Activated naive CD4-positive, alpha-beta T cell treated with anti-CD3 and anti-CD28 coated beads, Interleukin-2, amount 50 U/mL, for 72 hours (primary cell): ENCODE data around the gene SLC6A3. TPM values are rescaled to one million over a fixed set of nuclear protein-coding genes. Genes with fewer than 3 reads are reported as not detected.
"Not testable (repeated sequence)": the region's sequence is repeated elsewhere in the genome, so short reads cannot be mapped to it uniquely, and the experiment has no call there.

Experiments used
- ATAC-seq, 2 donors: fragments of 150-1000 bp; cut with Tn5 transposase; 2 replicates each; pipeline ENCODE4 v1.10.0; 2021; ENCODE audit warnings: mild to moderate bottlenecking in 2 of 2, moderate library complexity in 2 of 2
- DNase-seq, 2 donors: peaks; one replicate each; pipeline ENCODE4 v3.0.0; 2021 to 2022; ENCODE audit warnings: low spot score in 2 of 2
- H3K27ac Mint-ChIP-seq, 2 donors: one replicate each; pipeline ENCODE4 v1.8.0; 2022; ENCODE audit warnings: mild to moderate bottlenecking in 2 of 2, mixed read lengths in 2 of 2
- H3K36me3 Mint-ChIP-seq, 2 donors: one replicate each; pipeline ENCODE4 v1.8.0; 2022; ENCODE audit warnings: mixed read lengths in 2 of 2
- H3K9me3 Mint-ChIP-seq, 2 donors: one replicate each; pipeline ENCODE4 v1.8.0; 2022; ENCODE audit warnings: mixed read lengths in 2 of 2
- total RNA-seq, 2 donors: library from RNA; stranded (reverse); gene quantifications; one replicate each; pipeline ENCODE4 v1.2.3, GENCODE V29; 2022

The SLC6A3 gene
- total RNA-seq, 2 donors from 2014 or later = not detected

DNA sequence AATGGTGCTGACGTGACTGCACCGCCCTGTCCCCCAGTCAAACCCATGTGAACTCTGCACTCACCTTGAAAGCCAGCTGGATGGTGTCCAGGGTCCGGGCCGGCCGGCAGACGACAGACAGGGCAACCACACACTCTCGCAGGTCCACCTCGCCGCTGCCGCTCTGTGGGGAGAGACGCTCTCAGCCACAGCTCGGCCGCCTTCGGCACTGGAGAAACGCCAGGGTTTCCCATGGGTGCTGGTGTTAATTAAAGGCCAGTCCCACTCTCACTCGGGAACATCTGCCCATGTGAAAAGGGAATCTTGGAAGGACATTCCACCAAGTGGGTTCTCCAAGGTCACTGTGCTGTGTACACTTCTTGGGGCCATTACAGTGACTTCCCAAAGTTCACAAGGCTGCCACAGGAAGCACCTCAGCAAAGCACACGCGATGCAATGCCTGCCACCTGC lies 25.5 kb upstream of the SLC6A3 start:
- H3K36me3 Mint-ChIP-seq = peaks cover 4 to 15% of the 10 kb centered on the region in 2 donors
- no peak for DNase-seq
- peak overlapping the region in 1 of 2 donors; percentile 65 for H3K27ac Mint-ChIP-seq
- ATAC-seq = no peak
- H3K9me3 Mint-ChIP-seq = peaks cover 0 to 2% of the 10 kb centered on the region in 2 donors

DNA sequence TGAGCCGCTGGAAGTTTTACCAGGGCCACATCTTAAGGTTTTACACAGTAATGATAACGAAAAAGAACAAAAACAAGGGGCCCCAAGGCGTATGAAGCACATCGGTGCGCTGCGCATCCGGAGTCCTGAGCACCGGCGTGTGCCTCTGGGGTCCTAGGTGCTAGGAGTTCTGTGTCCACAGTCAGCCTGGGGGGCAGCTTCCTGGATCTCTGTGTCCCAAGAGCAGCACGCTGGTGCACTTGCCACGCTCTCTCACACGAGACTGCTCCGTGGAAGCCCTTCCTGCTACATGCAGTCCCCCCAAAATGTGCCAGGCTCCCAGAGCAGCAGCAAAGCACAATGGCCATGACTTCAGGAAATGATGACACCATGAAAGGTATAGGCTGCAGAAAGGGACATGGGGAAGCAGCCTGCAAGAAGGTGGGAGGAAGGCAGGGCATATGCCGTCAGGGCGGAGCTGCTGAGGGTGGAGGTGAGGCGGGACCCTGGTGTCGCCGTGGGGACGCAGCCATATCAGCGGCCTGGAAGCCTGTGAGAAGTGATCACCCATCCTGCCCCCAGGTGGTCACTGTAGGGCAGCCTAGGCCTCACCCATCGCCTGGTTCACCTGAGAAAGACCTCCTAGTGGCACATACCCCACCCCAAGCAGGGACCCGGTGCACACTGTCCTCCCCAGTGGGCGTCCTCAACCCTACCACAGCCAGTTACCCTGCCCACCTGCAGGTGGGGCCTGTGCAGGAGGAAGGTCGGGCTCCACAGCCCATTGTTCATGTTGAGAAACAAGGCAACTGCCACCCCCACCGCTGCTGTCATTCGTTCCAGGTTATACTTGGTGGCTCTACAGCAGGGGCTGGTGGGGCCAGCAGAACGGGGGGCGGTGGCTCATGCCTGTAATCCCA lies 23.6 kb upstream of the SLC6A3 start:
- ATAC-seq (no peak), DNase-seq (peak in 1 of 2 donors; percentile 39)
- H3K27ac Mint-ChIP-seq = peak overlapping the region; percentile 22 to 59
- H3K9me3 Mint-ChIP-seq = peaks cover 4 to 17% of the 10 kb centered on the region in 2 donors
- peaks cover 22 to 32% of the 10 kb centered on the region in 2 donors for H3K36me3 Mint-ChIP-seq

DNA sequence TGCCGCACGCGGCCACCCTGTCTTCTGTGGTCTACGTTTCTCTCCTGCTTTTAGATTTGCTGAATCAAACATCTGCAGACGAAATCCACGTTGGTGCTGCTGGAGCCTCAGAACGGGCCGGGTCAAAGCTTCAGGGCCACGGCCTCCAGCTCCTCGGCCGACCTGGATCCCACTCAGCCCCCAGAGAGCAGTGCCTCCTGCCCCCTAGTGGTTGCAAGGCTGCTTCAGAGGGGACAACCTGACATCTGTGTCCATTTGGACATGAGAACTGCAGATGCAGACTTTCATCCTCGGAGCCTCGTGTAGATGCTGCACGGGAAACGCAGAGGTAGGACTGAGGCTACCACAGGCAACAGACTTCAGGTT lies 23.0 kb upstream of the SLC6A3 start:
- H3K9me3 Mint-ChIP-seq = peaks cover 4 to 17% of the 10 kb centered on the region in 2 donors
- DNase-seq = peak in 1 of 2 donors; percentile 48
- H3K27ac Mint-ChIP-seq = peak overlapping the region; percentile 22 to 59
- ATAC-seq = no peak
- peaks cover 22 to 32% of the 10 kb centered on the region in 2 donors for H3K36me3 Mint-ChIP-seq

DNA sequence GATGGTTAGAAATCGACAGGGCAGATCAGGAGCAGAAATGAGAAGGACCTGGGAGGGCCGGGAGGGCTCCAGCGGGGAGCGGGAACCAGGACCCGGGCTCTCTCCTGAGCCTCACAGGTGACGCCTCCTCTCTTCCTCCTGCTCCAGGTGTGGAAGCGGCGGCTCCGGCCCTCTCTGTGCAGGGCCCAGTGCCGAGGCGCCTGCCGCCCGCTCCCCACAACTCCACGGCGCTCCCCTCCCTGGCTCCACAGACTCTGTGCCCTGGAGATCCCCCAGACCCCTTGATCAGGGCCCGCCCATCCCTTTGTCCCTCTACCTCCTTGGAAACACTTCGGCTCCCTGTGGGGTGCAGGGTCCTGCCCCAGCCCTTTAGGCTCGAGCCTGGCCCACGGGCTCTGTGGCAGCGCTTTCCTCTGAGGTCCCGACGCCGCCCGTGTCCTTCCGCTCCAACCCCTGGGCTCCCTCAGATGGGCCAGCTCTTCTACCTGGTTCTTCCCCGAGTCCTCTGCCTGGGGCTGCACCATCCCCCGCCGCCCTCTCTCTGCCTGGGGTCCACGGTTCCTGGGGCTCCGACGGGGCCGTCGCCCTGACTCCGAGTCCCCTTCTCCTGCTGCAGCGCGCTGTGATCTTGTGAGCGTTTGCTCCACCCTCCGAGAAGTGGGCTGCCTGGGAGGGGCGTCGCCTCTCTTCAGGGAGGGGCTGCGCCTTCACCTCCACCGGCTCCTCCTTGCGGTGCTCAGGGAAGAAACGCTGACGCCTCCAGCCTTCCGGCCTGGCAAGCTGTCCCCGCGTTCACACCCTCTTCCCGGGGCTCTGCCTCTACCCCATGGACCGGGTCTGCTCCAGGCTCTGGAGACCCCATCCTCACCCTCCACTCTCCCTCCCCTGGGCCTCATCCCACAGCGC lies 22.4 kb upstream of the SLC6A3 start:
- ATAC-seq = no peak
- DNase-seq = peak in 1 of 2 donors; percentile 48
- Mint-ChIP-seq H3K36me3 (peaks cover 22 to 32% of the 10 kb centered on the region in 2 donors), H3K9me3 (peaks cover 4 to 17% of the 10 kb centered on the region in 2 donors), H3K27ac (peak overlapping the region in 1 of 2 donors; percentile 59)

DNA sequence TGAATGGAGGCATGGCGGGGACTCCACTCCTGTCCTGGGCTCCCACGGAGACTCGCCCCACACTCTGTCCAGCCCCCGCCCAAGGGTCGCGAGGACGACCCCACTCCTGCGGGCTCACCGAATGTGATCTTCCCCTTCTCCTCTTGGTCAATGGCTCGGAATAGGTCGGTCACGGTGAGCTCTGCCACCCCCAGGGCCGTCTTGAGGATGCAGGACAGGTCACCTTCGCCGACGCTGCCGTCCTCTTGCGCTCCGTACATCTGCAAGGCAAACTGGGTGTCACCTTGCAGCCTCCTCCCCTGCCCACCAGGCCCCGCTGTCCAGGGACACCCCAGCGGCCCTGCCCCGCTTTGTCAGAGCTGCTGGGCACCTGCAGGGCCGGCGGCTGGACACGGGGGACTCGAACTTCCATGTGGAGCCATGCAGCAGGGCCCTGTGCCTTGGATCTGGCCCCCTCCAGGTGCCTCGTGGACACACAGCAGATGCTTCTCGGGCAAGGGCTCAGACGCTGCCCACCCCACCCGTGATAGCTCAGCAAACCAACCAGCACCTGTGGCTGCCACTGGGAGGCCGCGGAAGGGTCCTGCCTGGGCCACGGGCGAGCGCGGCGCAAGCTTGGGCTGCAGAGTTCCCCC lies 21.5 kb upstream of the SLC6A3 start:
- H3K9me3 Mint-ChIP-seq = peaks cover 4 to 17% of the 10 kb centered on the region in 2 donors
- ATAC-seq = no peak
- no peak overlapping the region for H3K27ac Mint-ChIP-seq
- peaks cover 26 to 32% of the 10 kb centered on the region in 2 donors for H3K36me3 Mint-ChIP-seq
- peak in 1 of 2 donors; percentile 50 for DNase-seq

DNA sequence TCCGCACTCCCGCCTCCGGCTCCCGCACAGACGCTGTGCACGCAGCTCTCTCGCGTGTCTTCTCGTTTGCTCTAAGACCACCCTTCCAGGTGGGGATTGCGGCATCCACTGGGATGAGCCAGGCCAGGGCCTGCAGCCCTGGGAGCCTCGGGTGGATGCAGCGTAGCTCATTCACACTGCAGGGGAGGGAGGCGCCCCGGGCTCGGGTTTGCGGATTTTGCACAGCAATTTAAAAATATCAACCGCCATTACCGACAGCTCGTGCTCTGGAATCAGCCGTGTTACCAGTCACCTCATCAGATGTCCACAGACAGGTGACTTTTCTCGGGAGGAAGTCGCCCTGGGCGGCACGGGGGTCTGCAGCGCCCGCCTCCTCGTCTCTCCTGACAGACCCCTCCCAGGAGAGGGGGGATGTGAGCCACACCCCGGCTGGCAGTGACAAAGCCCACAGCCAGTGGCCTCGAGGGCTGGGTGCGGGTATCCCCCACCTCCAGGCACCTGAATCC lies 20.8 kb upstream of the SLC6A3 start:
- ATAC-seq (no peak), DNase-seq (peak in 1 of 2 donors; percentile 48)
- peaks cover 4 to 17% of the 10 kb centered on the region in 2 donors for H3K9me3 Mint-ChIP-seq
- H3K36me3 Mint-ChIP-seq = peaks cover 28 to 34% of the 10 kb centered on the region in 2 donors
- H3K27ac Mint-ChIP-seq = no peak overlapping the region

DNA sequence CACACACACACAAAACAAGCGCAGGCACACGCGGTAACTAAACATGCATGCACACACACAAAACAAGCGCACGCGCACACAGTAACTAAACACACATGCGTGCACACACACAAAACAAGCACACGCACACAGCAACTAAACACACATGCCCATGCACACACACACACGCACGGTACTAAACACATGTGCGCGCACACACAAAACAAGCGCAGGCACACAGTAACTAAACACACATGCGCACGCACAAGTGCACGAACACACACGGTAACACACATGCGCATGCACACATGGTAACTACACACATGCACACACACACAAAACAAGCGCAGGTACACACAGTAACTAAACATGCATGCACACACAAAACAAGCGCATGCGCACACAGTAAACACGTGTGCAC lies 19.9 kb upstream of the SLC6A3 start:
- ATAC-seq = no peak
- H3K9me3 Mint-ChIP-seq = peaks cover 4 to 17% of the 10 kb centered on the region in 2 donors

DNA sequence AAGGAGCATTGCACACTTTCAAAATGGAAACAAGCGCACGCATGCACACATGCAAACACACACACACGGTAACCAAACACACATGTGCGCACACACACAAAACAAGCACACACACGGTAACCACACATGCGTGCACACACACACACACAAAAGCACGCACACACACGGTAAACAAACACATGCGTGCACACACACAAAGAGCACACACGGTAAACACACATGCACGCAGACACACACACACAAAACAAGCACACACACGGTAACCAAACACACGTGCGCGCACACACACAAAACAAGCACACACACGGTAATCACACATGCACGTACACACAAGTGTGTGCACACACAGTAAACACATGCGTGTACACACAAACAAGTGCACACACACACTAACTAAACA lies 19.3 kb upstream of the SLC6A3 start:
- peaks cover 4 to 17% of the 10 kb centered on the region in 2 donors for H3K9me3 Mint-ChIP-seq
- H3K36me3 Mint-ChIP-seq = peaks cover 34 to 41% of the 10 kb centered on the region in 2 donors
- DNase-seq (no peak), ATAC-seq (no peak)
- no peak overlapping the region for H3K27ac Mint-ChIP-seq

More for the DNA sequence above, 19.9 kb upstream of the SLC6A3 start:
- no peak overlapping the region for H3K27ac Mint-ChIP-seq
- peaks cover 34 to 41% of the 10 kb centered on the region in 2 donors for H3K36me3 Mint-ChIP-seq
- DNase-seq = no peak

DNA sequence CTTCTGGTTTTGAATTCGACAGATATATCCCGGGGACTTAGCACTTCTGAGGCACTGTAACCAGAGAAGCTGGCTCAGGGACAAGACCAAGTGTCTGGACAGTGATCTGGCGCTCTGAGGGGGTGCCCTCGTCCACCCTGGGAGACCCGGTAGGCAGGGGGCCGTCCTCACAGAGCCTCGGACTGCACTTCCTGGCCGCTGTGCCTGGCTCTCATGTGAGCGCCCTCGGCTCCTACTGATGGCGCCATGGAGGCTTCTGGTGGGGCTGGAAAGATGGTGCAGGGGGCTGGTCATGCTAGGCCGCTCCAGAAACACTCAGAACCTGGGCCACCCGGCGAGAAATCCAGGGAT lies 18.8 kb upstream of the SLC6A3 start:
- DNase-seq (no peak), ATAC-seq (no peak)
- Mint-ChIP-seq H3K9me3 (peaks cover 4 to 17% of the 10 kb centered on the region in 2 donors), H3K36me3 (peaks cover 34 to 41% of the 10 kb centered on the region in 2 donors), H3K27ac (no peak overlapping the region)

DNA sequence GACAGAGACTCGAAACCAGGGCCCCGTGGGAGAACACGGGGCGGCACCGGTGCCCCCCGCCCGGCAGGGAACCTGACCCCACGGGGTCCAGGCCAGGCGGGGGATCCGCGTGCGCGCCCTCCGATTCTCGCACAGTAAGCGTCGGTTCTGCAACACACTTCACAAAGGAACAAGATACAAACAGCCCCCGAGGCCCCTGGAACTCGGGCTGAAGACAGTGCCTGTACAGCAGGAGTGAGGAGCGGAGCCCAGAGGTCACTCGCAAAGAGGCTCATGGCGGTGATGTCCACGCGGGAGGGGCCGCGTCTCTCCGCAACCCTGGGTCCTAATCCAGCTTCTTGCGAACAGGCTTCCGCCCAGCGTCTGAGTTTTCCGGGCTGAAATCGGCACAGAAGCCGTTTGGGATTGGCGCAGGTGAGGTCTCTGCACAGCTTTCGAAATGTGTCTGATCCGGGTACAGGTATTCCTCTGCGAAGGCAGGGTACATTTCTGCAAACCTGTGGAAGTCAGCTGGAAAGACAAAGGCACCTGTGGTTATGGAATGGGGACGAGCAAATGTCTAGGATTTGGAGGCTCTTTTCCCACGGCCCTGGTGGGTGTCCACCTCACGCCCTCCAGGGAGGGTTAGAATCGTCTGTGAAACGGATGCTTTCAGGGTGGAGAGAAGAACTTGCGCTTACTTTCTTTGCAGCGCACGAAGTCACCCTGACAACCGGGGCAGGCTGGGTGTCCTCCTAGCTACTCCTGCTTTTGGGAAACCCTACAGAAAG lies 18.3 kb upstream of the SLC6A3 start:
- DNase-seq (no peak), ATAC-seq (no peak)
- Mint-ChIP-seq H3K9me3 (peaks cover 5 to 17% of the 10 kb centered on the region in 2 donors), H3K36me3 (peaks cover 34 to 42% of the 10 kb centered on the region in 2 donors), H3K27ac (no peak overlapping the region)

DNA sequence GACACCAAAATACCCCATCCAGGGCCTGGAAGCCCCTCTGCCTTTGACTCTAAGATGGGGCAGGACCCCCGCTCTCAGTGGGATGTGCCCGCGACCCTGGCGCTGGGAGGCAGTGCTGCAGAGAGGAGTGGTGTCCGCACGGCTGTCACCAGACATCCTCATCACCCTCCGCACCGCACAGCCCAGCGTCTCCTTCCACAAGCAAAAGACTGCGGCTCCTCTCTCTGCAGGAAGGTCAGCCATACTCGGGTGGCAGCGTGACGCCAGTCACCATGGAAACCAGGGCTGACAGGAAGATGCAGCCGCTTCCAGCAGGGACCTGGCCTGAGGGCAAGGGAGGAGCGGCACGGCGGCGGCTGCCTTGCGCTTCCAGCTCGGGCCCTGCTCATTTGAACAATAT lies 17.1 kb upstream of the SLC6A3 start:
- Mint-ChIP-seq H3K27ac (peak overlapping the region in 1 of 2 donors; percentile 65), H3K9me3 (peaks cover 9 to 17% of the 10 kb centered on the region in 2 donors), H3K36me3 (peaks cover 34 to 41% of the 10 kb centered on the region in 2 donors)
- ATAC-seq (no peak), DNase-seq (no peak)

DNA sequence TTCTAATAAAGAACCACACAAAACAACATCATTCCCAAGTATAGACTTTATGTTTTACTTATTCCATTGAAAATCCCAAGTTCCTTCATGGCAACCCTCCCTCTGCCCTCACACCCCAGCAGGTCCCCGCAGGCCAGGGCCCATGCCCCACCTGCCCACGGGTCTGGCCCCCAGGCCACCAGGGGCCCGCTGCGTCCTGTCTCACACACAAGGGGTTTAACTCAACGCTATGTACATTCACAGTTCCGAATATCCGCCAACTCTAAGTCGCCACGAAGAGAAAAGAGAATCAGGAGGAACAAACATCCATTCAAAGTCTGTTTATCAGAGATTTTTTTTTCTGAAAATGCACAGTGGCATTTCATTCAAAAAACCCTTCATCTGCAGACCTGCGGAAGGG lies 16.2 kb upstream of the SLC6A3 start:
- ATAC-seq (no peak), DNase-seq (no peak)
- peaks cover 40 to 45% of the 10 kb centered on the region in 2 donors for H3K36me3 Mint-ChIP-seq
- H3K27ac Mint-ChIP-seq = peak overlapping the region in 1 of 2 donors; percentile 38
- peaks cover 15 to 23% of the 10 kb centered on the region in 2 donors for H3K9me3 Mint-ChIP-seq

DNA sequence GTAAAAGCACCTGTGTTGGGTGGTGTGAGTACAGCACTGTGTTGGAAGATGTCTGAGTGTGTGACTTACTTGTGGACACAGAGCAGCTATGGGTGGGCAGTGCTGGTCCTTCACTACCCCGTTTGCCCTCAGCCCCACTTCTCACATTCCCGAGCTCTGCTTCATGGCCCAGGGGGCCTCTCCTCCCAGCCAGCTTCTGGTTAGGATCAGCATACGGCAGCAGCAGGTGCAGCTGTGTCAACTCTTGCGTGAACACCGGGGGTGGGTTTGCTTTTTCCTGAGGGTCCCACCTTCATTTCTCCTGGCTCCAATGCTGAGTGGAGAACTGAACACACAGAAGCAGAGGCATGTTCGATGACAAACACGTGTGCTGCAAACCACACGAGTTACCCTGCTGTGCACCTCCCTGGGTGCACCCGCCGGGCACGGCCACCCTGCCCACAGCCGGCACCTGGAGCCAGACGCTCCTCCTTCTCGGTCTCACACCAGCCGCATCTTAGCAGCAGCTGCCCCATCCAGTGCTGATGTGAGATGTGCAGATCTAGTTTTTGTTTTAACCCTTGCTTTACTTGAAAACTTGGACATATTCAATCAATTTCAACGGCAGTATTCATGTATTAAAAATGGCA lies 14.9 kb upstream of the SLC6A3 start:
- Mint-ChIP-seq H3K9me3 (peaks cover 15 to 21% of the 10 kb centered on the region in 2 donors), H3K27ac (no peak overlapping the region), H3K36me3 (peaks cover 29 to 43% of the 10 kb centered on the region in 2 donors)
- DNase-seq (peak in 1 of 2 donors; percentile 2), ATAC-seq (no peak)

DNA sequence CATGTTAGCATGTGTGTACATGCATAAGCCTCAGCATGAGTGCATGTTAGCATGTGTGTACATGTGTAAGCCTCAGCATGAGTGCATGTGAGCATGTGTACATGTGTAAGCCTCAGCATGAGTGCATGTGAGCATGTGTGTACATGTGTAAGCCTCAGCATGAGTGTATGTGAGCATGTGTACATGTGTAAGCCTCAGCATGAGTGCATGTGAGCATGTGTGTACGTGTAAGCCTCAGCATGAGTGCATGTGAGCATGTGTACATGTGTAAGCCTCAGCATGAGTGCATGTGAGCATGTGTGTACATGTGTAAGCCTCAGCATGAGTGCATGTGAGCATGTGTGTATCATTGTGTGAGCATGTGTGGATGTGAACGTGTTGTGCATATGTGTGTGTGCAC lies 14.2 kb upstream of the SLC6A3 start:
- ATAC-seq, H3K27ac Mint-ChIP-seq, DNase-seq: not testable (repeated sequence)
- Mint-ChIP-seq H3K36me3 (peaks cover 24 to 44% of the 10 kb centered on the region in 2 donors), H3K9me3 (peaks cover 9 to 28% of the 10 kb centered on the region in 2 donors)
